HepG2 (cell line): ENCODE results near the gene UQCC5. TPM values are rescaled to one million over a fixed set of nuclear protein-coding genes. Genes with fewer than 3 reads are reported as not detected.

Experiments
- ARID5B ChIP-seq: IDR thresholded peaks from 2 replicates; pipeline ENCODE4 v1.4.0; 2020; ENCODE audit warnings: mild to moderate bottlenecking, missing genetic modification reagents
- DBP ChIP-seq: sonication (generic); formaldehyde crosslinking; IDR thresholded peaks from 2 replicates; pipeline ENCODE4 v1.4.0; 2020; ENCODE audit warnings: missing genetic modification reagents; ENCODE audit errors: not compliant biosample characterization
- GABPB1 ChIP-seq: IDR thresholded peaks from 2 replicates; pipeline ENCODE4 v1.6.1; 2016; ENCODE audit warnings: mild to moderate bottlenecking, missing genetic modification reagents, moderate library complexity, missing compliant biosample characterization
- GZF1 ChIP-seq: sonication (generic); formaldehyde crosslinking; IDR thresholded peaks from 2 replicates; pipeline ENCODE4 v1.5.1; 2020; ENCODE audit warnings: mild to moderate bottlenecking, missing genetic modification reagents
- LRRFIP1 ChIP-seq: sonication (generic); formaldehyde crosslinking; conservative IDR thresholded peaks from 2 replicates; pipeline ENCODE4 v1.4.0; 2020; ENCODE audit warnings: missing genetic modification reagents
- NONO ChIP-seq, 2 experiments: fragments of 450-650 bp in 1 of 2; sonication (generic) in 1 of 2; formaldehyde crosslinking in 1 of 2; IDR thresholded peaks in 1 of 2; conservative IDR thresholded peaks in 1 of 2; 2 replicates each; pipeline versions ENCODE4 v1.6.1 to v1.8.0; 2017 to 2022; ENCODE audit warnings: mild to moderate bottlenecking in 1 of 2, missing genetic modification reagents in 1 of 2, moderate library complexity in 1 of 2
- POLR2A ChIP-seq, 2 experiments: IDR thresholded peaks; 2 replicates each; pipeline ENCODE4 v1.6.1; 2011; ENCODE audit warnings: low read depth in 2 of 2, low read length in 2 of 2, mild to moderate bottlenecking in 1 of 2, moderate library complexity in 1 of 2; ENCODE audit not compliant: insufficient read depth in 1 of 2
- POLR2AphosphoS2 ChIP-seq: IDR thresholded peaks from 2 replicates; pipeline ENCODE4 v1.6.1; 2011; ENCODE audit warnings: low read depth, low read length, improper control_type of control experiment
- SMARCE1 ChIP-seq: fragments of 450-650 bp; IDR thresholded peaks from 2 replicates; pipeline ENCODE4 v1.6.1; 2017; ENCODE audit warnings: borderline replicate concordance
- ZIK1 ChIP-seq: sonication (generic); formaldehyde crosslinking; IDR thresholded peaks from 2 replicates; pipeline ENCODE4 v1.5.0; 2020; ENCODE audit warnings: mild to moderate bottlenecking, low read depth, missing genetic modification reagents, borderline replicate concordance
- ZNF235 ChIP-seq: sonication (generic); formaldehyde crosslinking; IDR thresholded peaks from 2 replicates; pipeline ENCODE4 v1.8.1; 2023; ENCODE audit warnings: mild to moderate bottlenecking, missing genetic modification reagents, borderline replicate concordance
- ZNF337 ChIP-seq: sonication (generic); formaldehyde crosslinking; IDR thresholded peaks from 2 replicates; pipeline ENCODE4 v1.5.1; 2020; ENCODE audit warnings: missing genetic modification reagents, low read depth, mild to moderate bottlenecking, borderline replicate concordance
- ZNF879 ChIP-seq: sonication (generic); formaldehyde crosslinking; IDR thresholded peaks from 2 replicates; pipeline ENCODE4 v1.8.1; 2023; ENCODE audit warnings: missing genetic modification reagents
- polyA plus RNA-seq, 8 experiments: library from polyadenylated mRNA; depleted of rRNA in 3 of 8; stranded (reverse) in 7 of 8; unstranded in 1 of 8; fragments of >200 nt; fragmentation: Illumina TruSeq in 4 of 8; extraction: Trizol in 4 of 8; gene quantifications; 2 replicates each; pipeline versions ENCODE4 v1.2.1 to v1.2.3, GENCODE V29; 2011 to 2016; ENCODE audit warnings: low read depth in 4 of 8, missing spikeins in 1 of 8, mixed read lengths in 1 of 8; ENCODE audit not compliant: insufficient read depth in 1 of 8
- total RNA-seq, 5 experiments: library from RNA; depleted of rRNA; stranded (reverse); fragments of >200 nt; fragmentation: Illumina TruSeq; extraction: Trizol; gene quantifications; 2 replicates each; pipeline ENCODE4 v1.2.3, GENCODE V29; 2016; ENCODE audit warnings: low read depth in 1 of 5
- TF ChIP-seq, protein P1 (sequence below): sonication (generic); formaldehyde crosslinking; IDR thresholded peaks from 2 replicates; pipeline ENCODE4 v1.4.0; 2020; ENCODE audit warnings: mild to moderate bottlenecking, missing genetic modification reagents, borderline replicate concordance
- TF ChIP-seq, protein P2 (sequence below): sonication (generic); formaldehyde crosslinking; IDR thresholded peaks from 2 replicates; pipeline ENCODE4 v1.8.1; 2022; ENCODE audit warnings: mild to moderate bottlenecking, missing genetic modification reagents

The UQCC5 gene
- total and polyA plus RNA-seq, 2 of the 13 experiments (the other 11 are each of a cell fraction or from before 2014, with no cell fraction given) = 15.4 to 29.5 TPM

GRCh38 chr3:52533623-52534280 lies 2.7 kb upstream of the UQCC5 start, which contains the start of gene NT5DC2 (continued):
- TF ChIP-seq, protein P1, sequence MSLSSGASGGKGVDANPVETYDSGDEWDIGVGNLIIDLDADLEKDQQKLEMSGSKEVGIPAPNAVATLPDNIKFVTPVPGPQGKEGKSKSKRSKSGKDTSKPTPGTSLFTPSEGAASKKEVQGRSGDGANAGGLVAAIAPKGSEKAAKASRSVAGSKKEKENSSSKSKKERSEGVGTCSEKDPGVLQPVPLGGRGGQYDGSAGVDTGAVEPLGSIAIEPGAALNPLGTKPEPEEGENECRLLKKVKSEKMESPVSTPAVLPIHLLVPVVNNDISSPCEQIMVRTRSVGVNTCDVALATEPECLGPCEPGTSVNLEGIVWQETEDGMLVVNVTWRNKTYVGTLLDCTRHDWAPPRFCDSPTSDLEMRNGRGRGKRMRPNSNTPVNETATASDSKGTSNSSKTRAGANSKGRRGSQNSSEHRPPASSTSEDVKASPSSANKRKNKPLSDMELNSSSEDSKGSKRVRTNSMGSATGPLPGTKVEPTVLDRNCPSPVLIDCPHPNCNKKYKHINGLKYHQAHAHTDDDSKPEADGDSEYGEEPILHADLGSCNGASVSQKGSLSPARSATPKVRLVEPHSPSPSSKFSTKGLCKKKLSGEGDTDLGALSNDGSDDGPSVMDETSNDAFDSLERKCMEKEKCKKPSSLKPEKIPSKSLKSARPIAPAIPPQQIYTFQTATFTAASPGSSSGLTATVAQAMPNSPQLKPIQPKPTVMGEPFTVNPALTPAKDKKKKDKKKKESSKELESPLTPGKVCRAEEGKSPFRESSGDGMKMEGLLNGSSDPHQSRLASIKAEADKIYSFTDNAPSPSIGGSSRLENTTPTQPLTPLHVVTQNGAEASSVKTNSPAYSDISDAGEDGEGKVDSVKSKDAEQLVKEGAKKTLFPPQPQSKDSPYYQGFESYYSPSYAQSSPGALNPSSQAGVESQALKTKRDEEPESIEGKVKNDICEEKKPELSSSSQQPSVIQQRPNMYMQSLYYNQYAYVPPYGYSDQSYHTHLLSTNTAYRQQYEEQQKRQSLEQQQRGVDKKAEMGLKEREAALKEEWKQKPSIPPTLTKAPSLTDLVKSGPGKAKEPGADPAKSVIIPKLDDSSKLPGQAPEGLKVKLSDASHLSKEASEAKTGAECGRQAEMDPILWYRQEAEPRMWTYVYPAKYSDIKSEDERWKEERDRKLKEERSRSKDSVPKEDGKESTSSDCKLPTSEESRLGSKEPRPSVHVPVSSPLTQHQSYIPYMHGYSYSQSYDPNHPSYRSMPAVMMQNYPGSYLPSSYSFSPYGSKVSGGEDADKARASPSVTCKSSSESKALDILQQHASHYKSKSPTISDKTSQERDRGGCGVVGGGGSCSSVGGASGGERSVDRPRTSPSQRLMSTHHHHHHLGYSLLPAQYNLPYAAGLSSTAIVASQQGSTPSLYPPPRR (CRISPR knock-in tag) = peak; percentile 13; the same call in 1 of the 2 replicates
- TF ChIP-seq POLR2AphosphoS2 (no peak), POLR2A (IDR thresholded peaks at IDR 0.05; ENCODE audit: insufficient read depth in 1 of 2, low read depth in 2 of 2, low read length in 2 of 2) (peak in 1 of 2 experiments; percentile 36; a peak in 1 of 4 replicates), LRRFIP1 (CRISPR knock-in tag) (no peak), GABPB1 (CRISPR knock-in tag) (peak; percentile 44; the same call in 1 of the 2 replicates), ARID5B (CRISPR knock-in tag) (0 out of 2 replicates have a peak, but pooled peaks have one; percentile 22), ZIK1 (no peak), ZNF235 (CRISPR knock-in tag) (no peak; the same call in 1 of the 2 replicates), SMARCE1 (no peak), ZNF337 (CRISPR knock-in tag) (no peak), NONO (IDR thresholded peaks at IDR 0.05) (no peak), NONO (CRISPR knock-in tag; conservative IDR thresholded peaks at IDR 0.05) (no peak; the same call in 1 of the 2 replicates), DBP (CRISPR knock-in tag) (no peak), ZNF879 (peak; percentile 91), GZF1 (CRISPR knock-in tag) (no peak)
- TF ChIP-seq, protein P2, sequence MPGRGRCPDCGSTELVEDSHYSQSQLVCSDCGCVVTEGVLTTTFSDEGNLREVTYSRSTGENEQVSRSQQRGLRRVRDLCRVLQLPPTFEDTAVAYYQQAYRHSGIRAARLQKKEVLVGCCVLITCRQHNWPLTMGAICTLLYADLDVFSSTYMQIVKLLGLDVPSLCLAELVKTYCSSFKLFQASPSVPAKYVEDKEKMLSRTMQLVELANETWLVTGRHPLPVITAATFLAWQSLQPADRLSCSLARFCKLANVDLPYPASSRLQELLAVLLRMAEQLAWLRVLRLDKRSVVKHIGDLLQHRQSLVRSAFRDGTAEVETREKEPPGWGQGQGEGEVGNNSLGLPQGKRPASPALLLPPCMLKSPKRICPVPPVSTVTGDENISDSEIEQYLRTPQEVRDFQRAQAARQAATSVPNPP (CRISPR knock-in tag) = no peak
